Neutrophil (primary cell): ENCODE measurements around the gene SMARCC1.

Experiments
- H3K27ac ChIP-seq: fragments of 200-600 bp; sonication (generic); 2 replicates; pipeline ENCODE4 v1.5.1; 2016; ENCODE audit warnings: mild to moderate bottlenecking, moderate library complexity
- H3K27me3 ChIP-seq: fragments of 200-600 bp; sonication (generic); 2 replicates; pipeline ENCODE4 v1.6.0; 2016; ENCODE audit warnings: mild to moderate bottlenecking
- H3K36me3 ChIP-seq: fragments of 200-600 bp; sonication (generic); 2 replicates; pipeline ENCODE4 v1.5.1; 2017
- H3K4me1 ChIP-seq, 2 experiments: fragments of 200-600 bp in 1 of 2; sonication (generic) in 1 of 2; 1 replicate in 1 of 2; 2 replicates in 1 of 2; pipeline versions ENCODE4 v1.5.1 to v1.6.1; 2013 to 2016; ENCODE audit warnings: low read depth in 1 of 2, low read length in 1 of 2, mild to moderate bottlenecking in 1 of 2, moderate library complexity in 1 of 2; ENCODE audit not compliant: control insufficient read depth in 1 of 2, insufficient read depth in 1 of 2
- H3K4me3 ChIP-seq, 2 experiments: fragments of 200-600 bp in 1 of 2; sonication (generic) in 1 of 2; 1 replicate in 1 of 2; 2 replicates in 1 of 2; pipeline ENCODE4 v1.5.1; 2013 to 2016; ENCODE audit warnings: low read depth in 1 of 2, low read length in 1 of 2, mild to moderate bottlenecking in 1 of 2, moderate library complexity in 1 of 2
- H3K9me3 ChIP-seq: fragments of 200-600 bp; sonication (generic); 2 replicates; pipeline ENCODE4 v1.5.1; 2016
- CTCF ChIP-seq: fragments of 200-600 bp; sonication (generic); IDR thresholded peaks from 2 replicates; pipeline ENCODE4 v1.5.1; 2016; ENCODE audit warnings: antibody characterized with exemption

SMARCC1 gene

GRCh38 chr3:47658444-47658843 is 123.2 kb downstream of the SMARCC1 start:
- peaks cover 2% of the 10 kb centered on the region for H3K9me3 ChIP-seq
- H3K27ac ChIP-seq, result no peak overlapping the region
- TF ChIP-seq CTCF, result no peak
- H3K36me3 ChIP-seq, result peaks cover 15% of the 10 kb centered on the region
- H3K4me3 ChIP-seq, result no peak overlapping the region
- H3K4me1 ChIP-seq, result no peaks in the 10 kb centered on the region
- H3K27me3 ChIP-seq, result no peaks in the 10 kb centered on the region

- Histone ChIP-seq H3K36me3 (peaks cover 7% of the 10 kb centered on the region), H3K4me3 (no peak overlapping the region), H3K9me3 (no peaks in the 10 kb centered on the region), H3K27me3 (no peaks in the 10 kb centered on the region), H3K4me1 (no peaks in the 10 kb centered on the region), H3K27ac (no peak overlapping the region)
- no peak for TF ChIP-seq CTCF
Measured at GRCh38 chr3:47652142-47652541, 129.6 kb downstream of the SMARCC1 start.

GRCh38 chr3:47650294-47650693 is 131.4 kb downstream of the SMARCC1 start:
- no peak overlapping the region for H3K27ac ChIP-seq
- H3K36me3 ChIP-seq, result peaks cover 5% of the 10 kb centered on the region
- peaks cover 6% of the 10 kb centered on the region in 2 experiments for H3K4me1 ChIP-seq
- TF ChIP-seq CTCF, result no peak
- H3K27me3 ChIP-seq, result no peaks in the 10 kb centered on the region
- no peaks in the 10 kb centered on the region for H3K9me3 ChIP-seq
- H3K4me3 ChIP-seq, result no peak overlapping the region

GRCh38 chr3:47647550-47647949 is 134.1 kb downstream of the SMARCC1 start:
- H3K36me3 ChIP-seq, result peaks cover 5% of the 10 kb centered on the region
- peaks cover 6% of the 10 kb centered on the region in 2 experiments for H3K4me1 ChIP-seq
- no peak overlapping the region for H3K27ac ChIP-seq
- no peak for TF ChIP-seq CTCF
- H3K9me3 ChIP-seq, result no peaks in the 10 kb centered on the region
- H3K4me3 ChIP-seq, result no peak overlapping the region
- H3K27me3 ChIP-seq, result no peaks in the 10 kb centered on the region

GRCh38 chr3:47646362-47646761 is 135.3 kb downstream of the SMARCC1 start:
- Histone ChIP-seq H3K36me3 (peaks cover 11% of the 10 kb centered on the region), H3K4me3 (no peak overlapping the region), H3K27ac (no peak overlapping the region), H3K9me3 (no peaks in the 10 kb centered on the region), H3K27me3 (no peaks in the 10 kb centered on the region), H3K4me1 (peaks cover 6% of the 10 kb centered on the region in 2 experiments)
- TF ChIP-seq CTCF, result no peak

- Histone ChIP-seq H3K4me1 (peaks cover 6% of the 10 kb centered on the region in 2 experiments), H3K36me3 (peaks cover 15% of the 10 kb centered on the region), H3K27ac (no peak overlapping the region), H3K4me3 (no peak overlapping the region), H3K27me3 (no peaks in the 10 kb centered on the region), H3K9me3 (no peaks in the 10 kb centered on the region)
- TF ChIP-seq CTCF, result no peak
Measured at GRCh38 chr3:47645551-47645950, 136.1 kb downstream of the SMARCC1 start.
